Spleen (tissue), 7 donors: ENCODE results near the gene FAHD1.

Experiments used
- CTCF ChIP-seq, 11 experiments: fragments of 200-600 bp in 7 of 11; fragments of 450-650 bp in 4 of 11; sonication (generic) in 4 of 11; IDR thresholded peaks in 8 of 11; conservative IDR thresholded peaks in 3 of 11; 1 replicate in 7 of 11; 2 replicates in 4 of 11; pipeline versions ENCODE4 v1.4.0 to v1.8.0; 2016 to 2021; ENCODE audit warnings: antibody characterized with exemption in 11 of 11, inconsistent platforms in 4 of 11, mild to moderate bottlenecking in 1 of 11
- POLR2AphosphoS5 ChIP-seq, 3 donors: sonication (generic); formaldehyde crosslinking; IDR thresholded peaks; one replicate each; pipeline ENCODE4 v1.5.1; 2017; ENCODE audit warnings: antibody characterized with exemption in 3 of 3
- donor health status: DM: no; HTN: no; CAD: no; lungs with moderate emphysema.
- donor health status: DM: no; HTN: no; CAD: no.
- donor health status: DM: no; HTN: no; CAD: no.

- TF ChIP-seq POLR2AphosphoS5 (IDR thresholded peaks at IDR 0.05) (no peak), CTCF (IDR thresholded peaks at IDR 0.05 in 8 of 11, conservative IDR thresholded peaks at IDR 0.05 in 3 of 11) (no peak)
Measured at GRCh38 chr16:1832838-1833454, 5.9 kb downstream of the FAHD1 start.
